C4-2B (cell line): ENCODE results near the gene PLXNA1.

Experiments used
- H3K27ac ChIP-seq: fragments of 450-650 bp; 2 replicates; pipeline ENCODE4 v1.5.1; 2017
- ZFX ChIP-seq: fragments of 450-650 bp; IDR thresholded peaks from 2 replicates; pipeline ENCODE4 v1.6.1; 2017
- TF ChIP-seq, protein P1 (sequence below): fragments of 450-650 bp; conservative IDR thresholded peaks from 2 replicates; pipeline ENCODE4 v1.5.1; 2017; ENCODE audit warnings: mild to moderate bottlenecking

Gene PLXNA1

DNA sequence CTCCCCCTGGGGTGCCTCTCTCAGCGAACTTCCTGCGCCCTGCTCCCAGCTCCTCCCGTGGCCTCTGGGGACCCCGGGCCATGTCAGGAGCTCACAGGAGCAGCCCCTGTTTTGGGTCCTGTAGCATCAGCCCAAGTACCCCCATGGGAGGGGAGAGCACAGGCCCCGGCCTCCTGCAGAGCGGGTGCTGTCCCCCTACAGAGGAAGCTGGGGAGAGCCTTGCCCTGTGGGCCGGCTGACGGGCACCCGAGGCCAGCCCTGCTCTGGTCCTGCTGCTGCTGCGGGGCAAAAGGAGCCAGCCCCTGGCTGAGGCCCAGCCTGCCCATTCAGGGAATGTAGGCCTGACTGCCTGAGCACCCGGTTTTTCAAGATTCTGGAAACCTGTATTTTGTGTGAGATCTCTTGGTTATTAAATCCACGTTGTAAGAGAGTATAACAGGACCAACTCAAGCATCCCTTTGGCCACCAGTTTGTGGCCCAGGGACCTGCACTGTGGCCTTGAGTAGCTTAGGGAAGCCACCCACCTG lies 12.4 kb downstream of the PLXNA1 start:
- peak overlapping the region; percentile 36 for H3K27ac ChIP-seq
- TF ChIP-seq, protein P1, sequence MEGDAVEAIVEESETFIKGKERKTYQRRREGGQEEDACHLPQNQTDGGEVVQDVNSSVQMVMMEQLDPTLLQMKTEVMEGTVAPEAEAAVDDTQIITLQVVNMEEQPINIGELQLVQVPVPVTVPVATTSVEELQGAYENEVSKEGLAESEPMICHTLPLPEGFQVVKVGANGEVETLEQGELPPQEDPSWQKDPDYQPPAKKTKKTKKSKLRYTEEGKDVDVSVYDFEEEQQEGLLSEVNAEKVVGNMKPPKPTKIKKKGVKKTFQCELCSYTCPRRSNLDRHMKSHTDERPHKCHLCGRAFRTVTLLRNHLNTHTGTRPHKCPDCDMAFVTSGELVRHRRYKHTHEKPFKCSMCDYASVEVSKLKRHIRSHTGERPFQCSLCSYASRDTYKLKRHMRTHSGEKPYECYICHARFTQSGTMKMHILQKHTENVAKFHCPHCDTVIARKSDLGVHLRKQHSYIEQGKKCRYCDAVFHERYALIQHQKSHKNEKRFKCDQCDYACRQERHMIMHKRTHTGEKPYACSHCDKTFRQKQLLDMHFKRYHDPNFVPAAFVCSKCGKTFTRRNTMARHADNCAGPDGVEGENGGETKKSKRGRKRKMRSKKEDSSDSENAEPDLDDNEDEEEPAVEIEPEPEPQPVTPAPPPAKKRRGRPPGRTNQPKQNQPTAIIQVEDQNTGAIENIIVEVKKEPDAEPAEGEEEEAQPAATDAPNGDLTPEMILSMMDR = no peak
- TF ChIP-seq ZFX = no peak

GRCh38 chr3:126995926-126996512 lies 13.1 kb downstream of the PLXNA1 start:
- TF ChIP-seq, protein P1 = no peak
- TF ChIP-seq ZFX = no peak
- no peak overlapping the region; the same call in 1 of the 2 replicates for H3K27ac ChIP-seq

- no peak overlapping the region for H3K27ac ChIP-seq
- TF ChIP-seq, protein P1 = no peak
- no peak for TF ChIP-seq ZFX
Measured at GRCh38 chr3:126996905-126997304, 14.0 kb downstream of the PLXNA1 start.

DNA sequence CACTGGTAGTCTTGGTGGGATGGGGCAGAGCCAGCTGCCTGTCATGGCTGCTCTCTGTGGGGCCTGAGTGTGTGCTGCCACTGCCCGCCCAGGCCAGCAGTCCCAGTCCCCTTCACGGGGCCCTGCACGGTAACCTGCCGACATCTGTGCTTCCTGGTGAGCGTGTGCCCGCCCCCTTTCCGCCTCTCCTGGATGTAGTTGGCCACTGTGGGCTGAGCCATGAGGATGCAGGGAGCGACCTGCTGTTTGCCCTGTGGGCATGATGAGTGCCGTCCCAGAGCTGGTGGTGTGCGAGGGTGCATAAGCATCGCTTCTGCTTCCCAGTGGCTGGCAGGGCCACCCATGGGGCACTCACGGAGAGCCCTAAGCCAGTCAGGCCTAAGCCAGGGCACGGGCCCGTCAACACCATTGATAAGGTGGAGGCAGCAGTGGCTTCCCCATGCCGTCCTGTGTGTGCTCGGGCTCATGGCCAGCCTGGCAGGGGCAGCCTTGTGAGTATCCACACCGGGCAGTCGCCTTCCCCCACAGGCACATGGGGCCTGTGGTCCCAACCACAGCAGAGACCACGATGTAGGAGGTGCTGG lies 14.6 kb downstream of the PLXNA1 start:
- TF ChIP-seq, protein P1 = no peak
- no peak for TF ChIP-seq ZFX
- H3K27ac ChIP-seq = peak overlapping the region; percentile 63

GRCh38 chr3:126998320-126998719 lies 15.4 kb downstream of the PLXNA1 start:
- TF ChIP-seq, protein P1 = no peak
- no peak for TF ChIP-seq ZFX
- peak overlapping the region; percentile 63 for H3K27ac ChIP-seq

GRCh38 chr3:126998728-126999127 lies 15.8 kb downstream of the PLXNA1 start:
- H3K27ac ChIP-seq = peak overlapping the region; percentile 63
- TF ChIP-seq, protein P1 = no peak
- no peak for TF ChIP-seq ZFX

DNA sequence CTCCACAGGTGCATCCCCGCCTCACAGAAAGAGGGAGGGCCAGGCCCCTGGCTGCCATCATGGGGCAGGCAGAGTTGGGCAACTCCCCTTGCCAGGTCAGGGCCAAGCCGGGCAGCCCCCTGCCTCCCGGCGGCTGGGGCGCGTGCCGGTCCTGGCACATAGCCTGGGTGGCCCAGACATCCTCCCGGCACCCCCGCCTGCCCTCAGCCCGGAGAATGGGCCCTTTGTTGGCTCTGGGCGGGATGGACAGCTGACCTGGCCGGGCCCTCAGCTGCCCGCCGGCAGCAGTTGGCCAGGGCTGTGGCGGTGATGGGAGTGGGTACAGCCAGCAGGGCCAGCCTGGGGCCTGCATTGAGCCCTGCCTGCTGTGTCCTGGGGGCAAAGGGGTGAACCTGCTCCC lies 16.5 kb downstream of the PLXNA1 start:
- TF ChIP-seq, protein P1 = no peak
- no peak for TF ChIP-seq ZFX
- H3K27ac ChIP-seq = peak overlapping the region; percentile 63
